ENCODE results near the gene EVL.

- TF ChIP-seq CTCF (conservative IDR thresholded peaks at IDR 0.05; ENCODE audit: low read length) (no peak), EZH2phosphoT487 (IDR thresholded peaks at IDR 0.05; ENCODE audit: borderline replicate concordance, low read depth, low read length) (no peak)
Measured at GRCh38 chr14:100148837-100149731, 83.9 kb downstream of the EVL start.
